WTC11 (cell line): Measurements from ENCODE around the gene HMGCS1. TPM values are rescaled to one million over a fixed set of nuclear protein-coding genes. Genes with fewer than 3 reads are reported as not detected.

Source experiments
- ATAC-seq: fragments of 200-7000 bp; cut with Tn5 transposase; 2 replicates; pipeline ENCODE4 v1.10.0; 2021; ENCODE audit warnings: mild to moderate bottlenecking, moderate library complexity
- CTCF ChIA-PET: fragments of 300-600 bp; sonication (Branson Sonifier 250); formaldehyde crosslinking; loops from one replicate; lab custom pipeline; 2021; ENCODE audit warnings: antibody characterized with exemption; lab: Charles Lee
- POLR2A ChIA-PET: fragments of 350-600 bp; sonication (Branson Sonifier 250); formaldehyde crosslinking; loops from one replicate; lab custom pipeline; 2021; ENCODE audit warnings: antibody characterized with exemption; lab: Charles Lee
- DNase-seq: peaks from one replicate; pipeline ENCODE4 v3.0.0; 2021; ENCODE audit warnings: low spot score
- H3K27ac Mint-ChIP-seq: 2 replicates; pipeline ENCODE4 v1.8.0; 2021; ENCODE audit warnings: mixed read lengths
- H3K27me3 Mint-ChIP-seq: 2 replicates; pipeline ENCODE4 v1.8.0; 2021; ENCODE audit warnings: low read depth, mild to moderate bottlenecking, moderate library complexity, mixed read lengths
- H3K36me3 Mint-ChIP-seq: 2 replicates; pipeline ENCODE4 v1.8.0; 2021; ENCODE audit warnings: mixed read lengths
- H3K4me1 Mint-ChIP-seq: 2 replicates; pipeline ENCODE4 v1.8.0; 2022; ENCODE audit warnings: mixed read lengths
- H3K4me3 Mint-ChIP-seq: 2 replicates; pipeline ENCODE4 v1.8.0; 2021; ENCODE audit warnings: mild to moderate bottlenecking, moderate library complexity, mixed read lengths
- H3K9me3 Mint-ChIP-seq: 2 replicates; pipeline ENCODE4 v1.8.0; 2021; ENCODE audit warnings: mixed read lengths
- AR ChIP-seq: fragments of 250-450 bp; sonication (Bioruptor Pico); IDR thresholded peaks from 2 replicates; pipeline ENCODE4 v1.9.0; 2021; ENCODE audit warnings: mild to moderate bottlenecking
- ARID4B ChIP-seq: sonication (generic); formaldehyde crosslinking; IDR thresholded peaks from 2 replicates; pipeline ENCODE4 v1.8.0; 2023; ENCODE audit warnings: missing genetic modification reagents, mild to moderate bottlenecking, borderline replicate concordance
- CREM ChIP-seq: sonication (generic); formaldehyde crosslinking; IDR thresholded peaks from 2 replicates; pipeline ENCODE4 v1.8.1; 2022; ENCODE audit warnings: mild to moderate bottlenecking, missing genetic modification reagents, moderate library complexity
- E2F1 ChIP-seq: sonication (generic); formaldehyde crosslinking; IDR thresholded peaks from 2 replicates; pipeline ENCODE4 v1.8.0; 2022; ENCODE audit warnings: mild to moderate bottlenecking, missing genetic modification reagents
- FOXJ3 ChIP-seq: sonication (generic); formaldehyde crosslinking; IDR thresholded peaks from 2 replicates; pipeline ENCODE4 v1.9.0; 2021; ENCODE audit warnings: missing genetic modification reagents, mild to moderate bottlenecking, borderline replicate concordance
- GRHL2 ChIP-seq: fragments of 250-450 bp; sonication (Bioruptor Pico); IDR thresholded peaks from 2 replicates; pipeline ENCODE4 v1.8.0; 2022; ENCODE audit warnings: mild to moderate bottlenecking, moderate library complexity; ENCODE audit not compliant: insufficient replicate concordance, severe bottlenecking
- HMGXB4 ChIP-seq: sonication (generic); formaldehyde crosslinking; IDR thresholded peaks from 2 replicates; pipeline ENCODE4 v1.8.1; 2023; ENCODE audit warnings: mild to moderate bottlenecking, moderate library complexity, missing genetic modification reagents
- JUN ChIP-seq: sonication (generic); formaldehyde crosslinking; IDR thresholded peaks from 2 replicates; pipeline ENCODE4 v1.8.0; 2023; ENCODE audit warnings: mild to moderate bottlenecking, missing genetic modification reagents
- NFE2L1 ChIP-seq: sonication (generic); formaldehyde crosslinking; IDR thresholded peaks from 2 replicates; pipeline ENCODE4 v1.8.1; 2023; ENCODE audit warnings: missing genetic modification reagents
- OVOL2 ChIP-seq: fragments of 250-450 bp; sonication (Bioruptor Pico); IDR thresholded peaks from 2 replicates; pipeline ENCODE4 v1.9.0; 2021; ENCODE audit warnings: mild to moderate bottlenecking, borderline replicate concordance
- TP53 ChIP-seq: sonication (generic); formaldehyde crosslinking; IDR thresholded peaks from 2 replicates; pipeline ENCODE4 v1.8.1; 2023; ENCODE audit warnings: mild to moderate bottlenecking, missing genetic modification reagents
- ZMAT4 ChIP-seq: fragments of 250-450 bp; sonication (Bioruptor Pico); IDR thresholded peaks from 2 replicates; pipeline ENCODE4 v1.9.0; 2021; ENCODE audit warnings: mild to moderate bottlenecking
- ZNF532 ChIP-seq: fragments of 250-450 bp; sonication (Bioruptor Pico); IDR thresholded peaks from 2 replicates; pipeline ENCODE4 v1.9.0; 2021; ENCODE audit warnings: mild to moderate bottlenecking, borderline replicate concordance
- ZSCAN18 ChIP-seq: fragments of 250-450 bp; sonication (Bioruptor Pico); IDR thresholded peaks from 2 replicates; pipeline ENCODE4 v2.1.2; 2022; ENCODE audit warnings: mild to moderate bottlenecking, moderate library complexity
- total RNA-seq: library from RNA; stranded (reverse); gene quantifications from 3 replicates; pipeline ENCODE4 v1.2.3, GENCODE V29; 2021

HMGCS1 gene
- total RNA-seq, 1 experiment from 2014 or later = 199 TPM

GRCh38 chr5:43298443-43298842, 14.8 kb downstream of the HMGCS1 start (continued):
- TF ChIP-seq ZNF532 (no peak), FOXJ3 (CRISPR knock-in tag) (no peak), CREM (CRISPR knock-in tag) (no peak), NFE2L1 (CRISPR knock-in tag) (no peak), ARID4B (CRISPR knock-in tag) (no peak)

- ATAC-seq = no peak
- H3K27ac Mint-ChIP-seq = no peak overlapping the region
- no peaks in the 10 kb centered on the region for H3K27me3 Mint-ChIP-seq
- peaks cover 61% of the 10 kb centered on the region for H3K36me3 Mint-ChIP-seq
- H3K4me1 Mint-ChIP-seq = peaks cover 16% of the 10 kb centered on the region
- ChIA-PET CTCF (no interaction called here), POLR2A (no interaction called here)
- no peak for DNase-seq
- H3K4me3 Mint-ChIP-seq = no peak overlapping the region
- no peaks in the 10 kb centered on the region for H3K9me3 Mint-ChIP-seq
- TF ChIP-seq ZMAT4 (CRISPR knock-in tag) (no peak), OVOL2 (CRISPR knock-in tag) (no peak), GRHL2 (CRISPR knock-in tag) (no peak), E2F1 (CRISPR knock-in tag) (no peak), AR (CRISPR knock-in tag) (no peak), ZSCAN18 (CRISPR knock-in tag) (no peak), TP53 (CRISPR knock-in tag) (no peak), JUN (CRISPR knock-in tag) (no peak), ZNF532 (no peak), HMGXB4 (CRISPR knock-in tag) (no peak)
Observed at GRCh38 chr5:43296835-43297234, 16.4 kb downstream of the HMGCS1 start.
